ENCODE data around the gene PRRT1B. TPM values are rescaled to one million over a fixed set of nuclear protein-coding genes. Genes with fewer than 3 reads are reported as not detected.

PRRT1B gene
- total RNA-seq, 1 donor from 2014 or later: not detected

GRCh38 chr9:131578731-131579504, 33.6 kb downstream of the PRRT1B start:
- Mint-ChIP-seq H3K36me3 (peaks cover 13% of the 10 kb centered on the region), H3K4me3 (no peak overlapping the region), H3K27me3 (ENCODE audit: low read depth) (no peaks in the 10 kb centered on the region), H3K27ac (no peak overlapping the region), H3K4me1 (no peaks in the 10 kb centered on the region), H3K9me3 (no peaks in the 10 kb centered on the region)
- no peak for TF ChIP-seq CTCF (IDR thresholded peaks at IDR 0.05; ENCODE audit: unreplicated experiment)
- DNase-seq (ENCODE audit: low spot score in 2 of 2, unreplicated experiment in 2 of 2): no peak

GRCh38 chr9:131579789-131580211, 34.5 kb downstream of the PRRT1B start:
- no peaks in the 10 kb centered on the region for H3K9me3 Mint-ChIP-seq
- no peak overlapping the region for H3K27ac Mint-ChIP-seq
- H3K4me3 Mint-ChIP-seq: no peak overlapping the region
- H3K27me3 Mint-ChIP-seq (ENCODE audit: low read depth): no peaks in the 10 kb centered on the region
- no peak for TF ChIP-seq CTCF (IDR thresholded peaks at IDR 0.05; ENCODE audit: unreplicated experiment)
- no peak for DNase-seq (ENCODE audit: low spot score in 2 of 2, unreplicated experiment in 2 of 2)
- peaks cover 11% of the 10 kb centered on the region for H3K36me3 Mint-ChIP-seq
- no peaks in the 10 kb centered on the region for H3K4me1 Mint-ChIP-seq

GRCh38 chr9:131580358-131580757, 35.0 kb downstream of the PRRT1B start:
- H3K27me3 Mint-ChIP-seq (ENCODE audit: low read depth): no peaks in the 10 kb centered on the region
- H3K9me3 Mint-ChIP-seq: no peaks in the 10 kb centered on the region
- H3K4me3 Mint-ChIP-seq: no peak overlapping the region
- TF ChIP-seq CTCF (IDR thresholded peaks at IDR 0.05; ENCODE audit: unreplicated experiment): no peak
- no peaks in the 10 kb centered on the region for H3K4me1 Mint-ChIP-seq
- DNase-seq (ENCODE audit: low spot score in 2 of 2, unreplicated experiment in 2 of 2): no peak
- H3K27ac Mint-ChIP-seq: no peak overlapping the region
- H3K36me3 Mint-ChIP-seq: peaks cover 12% of the 10 kb centered on the region

GRCh38 chr9:131582056-131582455, 36.7 kb downstream of the PRRT1B start:
- no peak for TF ChIP-seq CTCF (IDR thresholded peaks at IDR 0.05; ENCODE audit: unreplicated experiment)
- Mint-ChIP-seq H3K4me3 (no peak overlapping the region), H3K36me3 (peaks cover 14% of the 10 kb centered on the region), H3K27ac (no peak overlapping the region), H3K4me1 (no peaks in the 10 kb centered on the region), H3K27me3 (ENCODE audit: low read depth) (no peaks in the 10 kb centered on the region), H3K9me3 (no peaks in the 10 kb centered on the region)
- no peak for DNase-seq (ENCODE audit: low spot score in 2 of 2, unreplicated experiment in 2 of 2)

- Mint-ChIP-seq H3K27me3 (ENCODE audit: low read depth) (no peaks in the 10 kb centered on the region), H3K4me1 (no peaks in the 10 kb centered on the region), H3K9me3 (no peaks in the 10 kb centered on the region), H3K36me3 (peaks cover 20% of the 10 kb centered on the region), H3K27ac (no peak overlapping the region), H3K4me3 (no peak overlapping the region)
- no peak for DNase-seq (ENCODE audit: low spot score in 2 of 2, unreplicated experiment in 2 of 2)
- TF ChIP-seq CTCF (IDR thresholded peaks at IDR 0.05; ENCODE audit: unreplicated experiment): no peak
These were observed 37.4 kb downstream of the PRRT1B start for GRCh38 chr9:131582466-131583336.
